ENCODE measurements around the gene FOXD3. TPM values are rescaled to one million over a fixed set of nuclear protein-coding genes. Genes with fewer than 3 reads are reported as not detected.
"Not testable (repeated sequence)": the region's sequence is repeated elsewhere in the genome, so short reads cannot be mapped to it uniquely, and the experiment has no call there.

Gene FOXD3
- polyA plus RNA-seq, 1 experiment: not detected

- POLR2A ChIA-PET: no interaction called here
- no peak overlapping the region for H3K4me3 ChIP-seq (ENCODE audit: low read depth, low read length)
- peaks cover 82% of the 10 kb centered on the region for H3K27me3 ChIP-seq (ENCODE audit: control insufficient read depth, insufficient read depth, low read length)
- TF ChIP-seq, protein P1, sequence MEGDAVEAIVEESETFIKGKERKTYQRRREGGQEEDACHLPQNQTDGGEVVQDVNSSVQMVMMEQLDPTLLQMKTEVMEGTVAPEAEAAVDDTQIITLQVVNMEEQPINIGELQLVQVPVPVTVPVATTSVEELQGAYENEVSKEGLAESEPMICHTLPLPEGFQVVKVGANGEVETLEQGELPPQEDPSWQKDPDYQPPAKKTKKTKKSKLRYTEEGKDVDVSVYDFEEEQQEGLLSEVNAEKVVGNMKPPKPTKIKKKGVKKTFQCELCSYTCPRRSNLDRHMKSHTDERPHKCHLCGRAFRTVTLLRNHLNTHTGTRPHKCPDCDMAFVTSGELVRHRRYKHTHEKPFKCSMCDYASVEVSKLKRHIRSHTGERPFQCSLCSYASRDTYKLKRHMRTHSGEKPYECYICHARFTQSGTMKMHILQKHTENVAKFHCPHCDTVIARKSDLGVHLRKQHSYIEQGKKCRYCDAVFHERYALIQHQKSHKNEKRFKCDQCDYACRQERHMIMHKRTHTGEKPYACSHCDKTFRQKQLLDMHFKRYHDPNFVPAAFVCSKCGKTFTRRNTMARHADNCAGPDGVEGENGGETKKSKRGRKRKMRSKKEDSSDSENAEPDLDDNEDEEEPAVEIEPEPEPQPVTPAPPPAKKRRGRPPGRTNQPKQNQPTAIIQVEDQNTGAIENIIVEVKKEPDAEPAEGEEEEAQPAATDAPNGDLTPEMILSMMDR (IDR thresholded peaks at IDR 0.05; ENCODE audit: low read depth, low read length): no peak
- no peak for DNase-seq (ENCODE audit: low read depth, low spot score)
- peaks cover 8% of the 10 kb centered on the region; the same call in 1 of the 2 replicates for H3K9me3 ChIP-seq (ENCODE audit: control insufficient read depth, insufficient read depth, low read length)
- H3K27ac ChIP-seq (ENCODE audit: low read depth, low read length): no peak overlapping the region
- CTCF ChIA-PET: interaction anchor here (0.6 to 2.6 kb wide), 2 partner anchors 104 to 208 kb away, joined by 3 to 15 read pairs; no protein-coding TSS in a partner anchor
These were observed 8.1 kb downstream of the FOXD3 start for GRCh38 chr1:63330331-63330916.

- DNase-seq (ENCODE audit: low read depth, low spot score): no peak
- H3K27me3 ChIP-seq (ENCODE audit: control insufficient read depth, insufficient read depth, low read length): peaks cover 12% of the 10 kb centered on the region
- CTCF ChIA-PET: interaction anchor here (1.0 kb wide), 1 partner anchor 15 kb away, joined by 8 read pairs; no protein-coding TSS in a partner anchor
- H3K4me3 ChIP-seq (ENCODE audit: low read depth, low read length): no peak overlapping the region
- H3K9me3 ChIP-seq (ENCODE audit: control insufficient read depth, insufficient read depth, low read length): no peaks in the 10 kb centered on the region
- TF ChIP-seq, protein P1 (IDR thresholded peaks at IDR 0.05; ENCODE audit: low read depth, low read length): no peak
- POLR2A ChIA-PET: no interaction called here
- no peak overlapping the region for H3K27ac ChIP-seq (ENCODE audit: low read depth, low read length)
These were observed 20.0 kb downstream of the FOXD3 start for GRCh38 chr1:63342402-63342801.

DNA sequence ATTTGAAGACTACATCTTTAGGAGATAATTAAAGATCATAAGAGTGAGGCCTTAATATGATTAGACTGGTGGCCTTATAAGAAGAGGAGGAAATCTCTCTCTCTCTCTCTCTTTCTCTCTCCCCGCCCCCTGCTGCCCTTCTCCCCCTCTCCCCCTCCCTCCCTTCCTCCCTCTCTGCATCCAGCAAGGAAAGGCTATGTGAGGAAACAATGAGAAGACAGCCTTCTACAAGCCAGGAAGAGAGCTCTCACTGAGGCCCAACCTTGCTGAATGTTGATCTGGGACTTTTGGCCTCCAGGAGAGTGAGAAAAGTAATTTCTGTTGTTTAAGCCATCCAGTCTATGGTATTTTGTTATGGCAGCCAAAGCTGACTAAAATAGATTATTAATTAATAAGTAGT lies 21.6 kb downstream of the FOXD3 start:
- H3K9me3 ChIP-seq (ENCODE audit: control insufficient read depth, insufficient read depth, low read length): no peaks in the 10 kb centered on the region
- H3K4me3 ChIP-seq (ENCODE audit: low read depth, low read length): no peak overlapping the region
- ChIA-PET POLR2A (no interaction called here), CTCF (interaction anchor here (0.9 to 1.0 kb wide), 2 partner anchors 13 to 16 kb away, joined by 3 to 6 read pairs; no protein-coding TSS in a partner anchor)
- DNase-seq (ENCODE audit: low read depth, low spot score): no peak
- no peak overlapping the region for H3K27ac ChIP-seq (ENCODE audit: low read depth, low read length)
- peaks cover 12% of the 10 kb centered on the region for H3K27me3 ChIP-seq (ENCODE audit: control insufficient read depth, insufficient read depth, low read length)
- TF ChIP-seq, protein P1 (IDR thresholded peaks at IDR 0.05; ENCODE audit: low read depth, low read length): no peak

DNA sequence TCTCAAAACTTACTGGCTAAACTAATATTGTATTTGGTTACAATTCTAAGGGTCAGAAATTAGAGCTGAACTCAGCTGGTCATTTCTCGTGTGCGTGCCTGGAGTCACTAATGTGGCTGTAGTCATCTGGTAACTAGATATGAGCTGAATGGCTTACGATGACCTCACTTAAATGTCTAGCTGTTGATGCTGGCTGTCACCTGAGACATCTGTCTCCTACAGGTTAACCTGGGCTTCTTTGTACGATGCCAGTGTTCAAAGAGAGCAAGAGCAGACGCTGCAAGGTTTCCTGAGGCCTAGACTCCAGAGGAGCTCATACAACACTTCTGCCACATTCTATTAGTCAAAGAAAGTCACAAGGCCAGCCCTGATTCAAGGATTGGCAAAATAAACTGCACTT lies 28.0 kb downstream of the FOXD3 start:
- Histone ChIP-seq H3K27ac (ENCODE audit: low read depth, low read length) (no peak overlapping the region), H3K4me3 (ENCODE audit: low read depth, low read length) (no peak overlapping the region), H3K27me3 (ENCODE audit: control insufficient read depth, insufficient read depth, low read length) (peaks cover 7% of the 10 kb centered on the region), H3K9me3 (ENCODE audit: control insufficient read depth, insufficient read depth, low read length) (no peaks in the 10 kb centered on the region)
- no peak for DNase-seq (ENCODE audit: low read depth, low spot score)
- TF ChIP-seq, protein P1 (IDR thresholded peaks at IDR 0.05; ENCODE audit: low read depth, low read length): no peak
- CTCF ChIA-PET: interaction anchor here (0.7 kb wide), 1 partner anchor 66 kb away, joined by 4 read pairs; no protein-coding TSS in a partner anchor
- POLR2A ChIA-PET: no interaction called here

DNA sequence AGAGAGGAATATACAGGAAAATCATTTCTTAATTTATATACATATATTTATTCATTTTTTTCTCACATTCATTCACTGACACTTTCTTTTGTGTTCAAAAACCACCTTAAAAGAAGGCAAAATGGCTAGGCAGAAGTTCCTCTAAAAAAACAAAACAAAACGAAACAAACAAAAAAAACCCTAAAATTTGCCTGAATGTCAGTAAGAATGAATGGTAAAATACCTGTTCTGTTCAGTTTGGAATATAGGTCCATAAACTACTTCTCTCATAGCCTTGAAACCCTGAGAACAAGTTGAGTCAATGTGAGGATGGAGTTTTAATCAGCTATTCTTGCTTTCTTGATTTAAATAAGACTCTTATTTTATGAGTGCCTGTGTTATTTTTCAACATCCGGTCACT lies 30.4 kb downstream of the FOXD3 start:
- H3K27me3 ChIP-seq (ENCODE audit: control insufficient read depth, insufficient read depth, low read length): peaks cover 3% of the 10 kb centered on the region
- H3K27ac ChIP-seq (ENCODE audit: low read depth, low read length): no peak overlapping the region
- no peaks in the 10 kb centered on the region for H3K9me3 ChIP-seq (ENCODE audit: control insufficient read depth, insufficient read depth, low read length)
- ChIA-PET POLR2A (no interaction called here), CTCF (no interaction called here)
- TF ChIP-seq, protein P1 (IDR thresholded peaks at IDR 0.05; ENCODE audit: low read depth, low read length): no peak
- H3K4me3 ChIP-seq (ENCODE audit: low read depth, low read length): no peak overlapping the region
- no peak for DNase-seq (ENCODE audit: low read depth, low spot score)

DNA sequence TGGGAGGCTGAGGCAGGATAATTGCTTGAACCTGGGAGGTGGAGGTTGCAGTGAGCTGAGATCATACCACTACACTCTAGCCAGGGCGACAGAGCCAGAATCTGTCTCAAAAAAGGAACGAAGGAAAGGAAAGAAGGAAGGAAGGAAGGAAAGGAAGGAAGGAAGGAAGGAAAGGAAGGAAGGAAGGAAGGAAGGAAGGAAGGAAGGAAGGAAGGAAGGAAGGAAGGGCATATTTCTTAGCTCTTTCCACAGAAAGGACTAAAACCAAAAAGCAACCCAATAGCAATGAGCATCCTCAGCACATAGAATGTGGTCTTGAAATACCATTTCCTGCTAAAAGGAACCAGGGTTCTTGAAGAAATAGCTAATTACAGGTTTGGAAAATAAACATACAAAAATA lies 33.9 kb downstream of the FOXD3 start:
- H3K27ac ChIP-seq (ENCODE audit: low read depth, low read length); H3K9me3 ChIP-seq (ENCODE audit: control insufficient read depth, insufficient read depth, low read length); H3K27me3 ChIP-seq (ENCODE audit: control insufficient read depth, insufficient read depth, low read length); DNase-seq (ENCODE audit: low read depth, low spot score); POLR2A ChIA-PET; H3K4me3 ChIP-seq (ENCODE audit: low read depth, low read length): not testable (repeated sequence)
- CTCF ChIA-PET: interaction anchor here (0.6 to 1.3 kb wide), 9 partner anchors 12 to 1369 kb away, joined by 3 to 8 read pairs (median 3); no protein-coding TSS in a partner anchor

All from AG04450 (cell line).